ENCODE data around the gene TFCP2L1. TPM values are rescaled to one million over a fixed set of nuclear protein-coding genes. Genes with fewer than 3 reads are reported as not detected.

TFCP2L1 gene
- total and polyA plus RNA-seq, 2 of the 4 experiments (the other 2 are of a cell fraction), result not detected

DNA sequence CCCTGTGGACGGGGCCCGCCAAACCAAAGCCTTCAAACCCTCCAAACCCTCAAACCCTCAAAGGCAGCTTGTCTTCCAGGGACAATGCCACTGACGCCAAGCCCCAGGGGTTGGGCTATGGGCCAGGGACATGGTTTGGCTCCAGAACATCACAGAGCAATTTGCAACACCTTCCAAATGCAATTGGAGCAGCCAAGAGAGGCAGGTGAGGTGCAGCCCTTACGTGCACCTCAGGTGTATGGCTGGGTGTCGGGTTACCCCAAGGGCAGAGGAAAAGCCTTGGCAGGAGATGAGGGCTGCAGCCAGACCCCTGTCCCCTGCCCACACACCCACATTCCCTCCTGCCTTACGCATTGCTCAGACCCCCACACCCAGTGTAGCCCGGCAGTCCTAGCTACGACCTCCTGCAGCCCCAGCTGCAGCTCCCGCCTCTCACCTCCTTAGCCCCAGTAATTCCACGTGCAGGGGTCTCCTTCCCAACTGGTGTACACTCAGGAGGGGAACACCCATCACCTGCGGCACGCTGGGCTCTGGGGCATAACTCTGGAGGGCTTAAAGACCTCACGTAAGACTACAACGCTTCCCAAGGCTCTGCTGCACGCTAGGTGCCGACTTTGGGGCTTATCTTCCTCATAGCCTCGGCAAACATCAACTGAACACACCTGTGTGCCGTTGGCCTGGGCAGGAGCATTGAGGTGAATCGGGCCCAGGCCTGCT lies 88.7 kb downstream of the TFCP2L1 start:
- Histone ChIP-seq H3K56ac (ENCODE audit: extremely low read depth, insufficient read depth, low read length) (no peak overlapping the region), H4K8ac (ENCODE audit: low read depth in 2 of 2, low read length in 2 of 2) (no peak overlapping the region)

More for the DNA sequence above, 88.7 kb downstream of the TFCP2L1 start:
- Histone ChIP-seq H3K4me3 (ENCODE audit: insufficient read depth, low read depth, low read length) (no peak overlapping the region), H2AK9ac (replicated peaks; ENCODE audit: low read depth, low read length, poor library complexity) (no peak overlapping the region), H3K36me3 (ENCODE audit: control insufficient read depth, insufficient read depth, low read length) (no peaks in the 10 kb centered on the region), H2BK15ac (ENCODE audit: low read depth, low read length) (no peak overlapping the region), H3K9me3 (ENCODE audit: control insufficient read depth, insufficient read depth, low read length) (no peaks in the 10 kb centered on the region), H3K27ac (ENCODE audit: insufficient read depth, low read length) (no peak overlapping the region), H2BK120ac (ENCODE audit: low read depth, low read length) (no peak overlapping the region), H3K4me2 (ENCODE audit: low read depth, low read length) (no peak overlapping the region), H3K4ac (ENCODE audit: low read depth, low read length) (no peak overlapping the region), H3K9ac (ENCODE audit: low read depth, low read length) (no peak overlapping the region), H2BK5ac (ENCODE audit: low read depth, low read length, poor library complexity, severe bottlenecking) (no peak overlapping the region), H2BK20ac (ENCODE audit: low read depth, low read length) (no peak overlapping the region), H4K20me1 (ENCODE audit: insufficient read depth, low read length) (no peaks in the 10 kb centered on the region; the same call in 1 of the 2 replicates), H3K79me1 (ENCODE audit: low read depth in 1 of 2, low read length in 2 of 2) (no peaks in the 10 kb centered on the region), H3K23ac (ENCODE audit: low read depth, low read length) (no peak overlapping the region), H4K5ac (ENCODE audit: low read depth, low read length) (no peak overlapping the region), H3K9me1 (ENCODE audit: insufficient read depth, low read length) (no peaks in the 10 kb centered on the region), H4K91ac (ENCODE audit: insufficient read depth, low read depth, low read length) (no peak overlapping the region), H2AK5ac (ENCODE audit: low read depth, low read length) (no peak overlapping the region), H3K27me3 (ENCODE audit: control insufficient read depth, insufficient read depth, low read length) (peaks cover 20% of the 10 kb centered on the region; the same call in 1 of the 2 replicates), H2AFZ (replicated peaks; ENCODE audit: low read length, poor library complexity) (no peak overlapping the region), H3K4me1 (ENCODE audit: control insufficient read depth, insufficient read depth, low read length) (no peaks in the 10 kb centered on the region), H3K14ac (replicated peaks; ENCODE audit: low read depth, low read length) (no peak overlapping the region), H3K18ac (ENCODE audit: low read depth, low read length) (no peak overlapping the region)
- intact Hi-C loops (cut with micrococcal nuclease) (no loop called here), dilution Hi-C loops (cut with HindIII; ENCODE audit: low sequenced_read_pairs, unreplicated experiment) (no loop called here), in situ Hi-C loops (cut with MboI; ENCODE audit: low sequenced_read_pairs) (no loop called here)
- CTCF ChIA-PET, result no interaction called here
- no peak for DNase-seq
- ATAC-seq (ENCODE audit: low read depth), result no peak
- no peak for TF ChIP-seq SMC3 (IDR thresholded peaks at IDR 0.05; ENCODE audit: low read depth, low read length)
- TF ChIP-seq CEBPB (IDR thresholded peaks at IDR 0.05; ENCODE audit: low read depth, low read length), result no peak
- TF ChIP-seq, protein P1, sequence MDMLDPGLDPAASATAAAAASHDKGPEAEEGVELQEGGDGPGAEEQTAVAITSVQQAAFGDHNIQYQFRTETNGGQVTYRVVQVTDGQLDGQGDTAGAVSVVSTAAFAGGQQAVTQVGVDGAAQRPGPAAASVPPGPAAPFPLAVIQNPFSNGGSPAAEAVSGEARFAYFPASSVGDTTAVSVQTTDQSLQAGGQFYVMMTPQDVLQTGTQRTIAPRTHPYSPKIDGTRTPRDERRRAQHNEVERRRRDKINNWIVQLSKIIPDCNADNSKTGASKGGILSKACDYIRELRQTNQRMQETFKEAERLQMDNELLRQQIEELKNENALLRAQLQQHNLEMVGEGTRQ (IDR thresholded peaks at IDR 0.05; ENCODE audit: low read depth, low read length), result no peak
- no peak for TF ChIP-seq MAFK (IDR thresholded peaks at IDR 0.05; ENCODE audit: low read depth, low read length)
- no peak for TF ChIP-seq FOS (IDR thresholded peaks at IDR 0.05; ENCODE audit: low read depth, low read length)
- no peak for TF ChIP-seq CHD1 (IDR thresholded peaks at IDR 0.05; ENCODE audit: low read depth, low read length)
- no peak for TF ChIP-seq RAD21 (IDR thresholded peaks at IDR 0.05; ENCODE audit: low read length)
- TF ChIP-seq, protein P2, sequence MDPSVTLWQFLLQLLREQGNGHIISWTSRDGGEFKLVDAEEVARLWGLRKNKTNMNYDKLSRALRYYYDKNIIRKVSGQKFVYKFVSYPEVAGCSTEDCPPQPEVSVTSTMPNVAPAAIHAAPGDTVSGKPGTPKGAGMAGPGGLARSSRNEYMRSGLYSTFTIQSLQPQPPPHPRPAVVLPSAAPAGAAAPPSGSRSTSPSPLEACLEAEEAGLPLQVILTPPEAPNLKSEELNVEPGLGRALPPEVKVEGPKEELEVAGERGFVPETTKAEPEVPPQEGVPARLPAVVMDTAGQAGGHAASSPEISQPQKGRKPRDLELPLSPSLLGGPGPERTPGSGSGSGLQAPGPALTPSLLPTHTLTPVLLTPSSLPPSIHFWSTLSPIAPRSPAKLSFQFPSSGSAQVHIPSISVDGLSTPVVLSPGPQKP (IDR thresholded peaks at IDR 0.05; ENCODE audit: borderline replicate concordance, low read depth, low read length), result no peak
- no peak for TF ChIP-seq POLR2A (IDR thresholded peaks at IDR 0.05; ENCODE audit: low read depth, low read length)
- no peak for TF ChIP-seq NFE2L2 (IDR thresholded peaks at IDR 0.05; ENCODE audit: low read depth, low read length)
- no peak for TF ChIP-seq MXI1 (IDR thresholded peaks at IDR 0.05; ENCODE audit: borderline replicate concordance, low read depth, low read length)
- TF ChIP-seq RCOR1 (IDR thresholded peaks at IDR 0.05; ENCODE audit: insufficient replicate concordance, low read length), result no peak
- TF ChIP-seq, protein P3, sequence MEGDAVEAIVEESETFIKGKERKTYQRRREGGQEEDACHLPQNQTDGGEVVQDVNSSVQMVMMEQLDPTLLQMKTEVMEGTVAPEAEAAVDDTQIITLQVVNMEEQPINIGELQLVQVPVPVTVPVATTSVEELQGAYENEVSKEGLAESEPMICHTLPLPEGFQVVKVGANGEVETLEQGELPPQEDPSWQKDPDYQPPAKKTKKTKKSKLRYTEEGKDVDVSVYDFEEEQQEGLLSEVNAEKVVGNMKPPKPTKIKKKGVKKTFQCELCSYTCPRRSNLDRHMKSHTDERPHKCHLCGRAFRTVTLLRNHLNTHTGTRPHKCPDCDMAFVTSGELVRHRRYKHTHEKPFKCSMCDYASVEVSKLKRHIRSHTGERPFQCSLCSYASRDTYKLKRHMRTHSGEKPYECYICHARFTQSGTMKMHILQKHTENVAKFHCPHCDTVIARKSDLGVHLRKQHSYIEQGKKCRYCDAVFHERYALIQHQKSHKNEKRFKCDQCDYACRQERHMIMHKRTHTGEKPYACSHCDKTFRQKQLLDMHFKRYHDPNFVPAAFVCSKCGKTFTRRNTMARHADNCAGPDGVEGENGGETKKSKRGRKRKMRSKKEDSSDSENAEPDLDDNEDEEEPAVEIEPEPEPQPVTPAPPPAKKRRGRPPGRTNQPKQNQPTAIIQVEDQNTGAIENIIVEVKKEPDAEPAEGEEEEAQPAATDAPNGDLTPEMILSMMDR (conservative IDR thresholded peaks at IDR 0.05; ENCODE audit: low read depth, low read length), result no peak
- TF ChIP-seq MAZ (IDR thresholded peaks at IDR 0.05; ENCODE audit: borderline replicate concordance, low read depth, low read length), result no peak
- TF ChIP-seq BHLHE40 (IDR thresholded peaks at IDR 0.05; ENCODE audit: low read depth, low read length), result no peak
- TF ChIP-seq RFX5 (IDR thresholded peaks at IDR 0.05; ENCODE audit: low read depth, low read length), result no peak
- BruUV-seq (replicated peaks), result no TSS peak
- 68% methylated on average over 9 of the region's 19 CpGs; no CpG with 5 or more reads in 1 of the 2 experiments for WGBS, 2 experiments (ENCODE audit: extremely low coverage in 2 of 2, insufficient read length in 1 of 2)
- POLR2A ChIA-PET (ENCODE audit: unreplicated experiment), result no interaction called here
